DMS79 (cell line): ENCODE measurements around the gene LTO1.
A peak's percentile ranks its signal among the peaks of the same experiment; 100 is the strongest.
"Not testable (repeated sequence)": the region's sequence is repeated elsewhere in the genome, so short reads cannot be mapped to it uniquely, and the experiment has no call there.

Experiments
- DNase-seq: peaks from one replicate; lab custom pipeline; 2025; lab: John Stamatoyannopoulos, UW

LTO1 gene

DNA sequence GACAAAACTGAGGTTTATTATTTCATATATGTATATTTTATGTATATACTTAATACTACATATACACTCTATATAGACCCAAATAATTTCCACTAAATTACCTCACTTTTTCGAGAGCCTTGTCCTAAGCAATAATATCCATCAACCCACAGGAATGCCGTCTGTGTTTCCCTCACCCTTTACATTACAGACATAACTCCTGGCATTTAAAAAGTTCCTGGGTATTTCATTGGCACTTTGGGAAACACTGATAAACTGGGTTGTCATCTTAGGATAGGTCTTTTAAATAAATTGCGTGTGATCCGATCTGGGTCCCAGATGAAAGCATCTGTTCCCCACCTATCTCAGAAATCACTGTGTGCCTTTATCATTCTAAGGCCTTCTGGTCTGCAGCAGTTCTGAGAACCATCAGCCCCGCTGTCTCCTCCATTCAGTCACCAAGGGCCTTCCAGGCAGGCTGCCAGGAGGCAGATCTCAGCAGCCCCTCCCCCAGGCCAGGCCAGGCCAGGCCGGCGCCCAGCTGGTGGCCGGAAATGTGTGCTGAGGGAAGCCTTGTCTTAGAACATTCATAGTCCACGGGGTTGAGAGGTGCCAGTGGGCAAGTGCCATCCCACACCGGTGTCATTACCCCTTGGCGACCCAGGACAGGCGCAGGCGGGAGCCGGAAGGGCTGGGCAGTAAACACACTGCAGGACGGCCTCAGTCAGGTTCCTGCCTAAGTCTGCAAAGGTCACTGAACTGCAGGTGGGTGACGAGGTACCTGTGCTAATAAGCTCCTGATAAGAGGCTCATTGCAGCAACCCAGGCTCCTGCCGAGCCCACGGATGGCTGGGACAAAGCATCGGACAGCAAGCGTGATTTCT, 25.4 kb upstream of the LTO1 start:
- DNase-seq: peak; percentile 47

DNA sequence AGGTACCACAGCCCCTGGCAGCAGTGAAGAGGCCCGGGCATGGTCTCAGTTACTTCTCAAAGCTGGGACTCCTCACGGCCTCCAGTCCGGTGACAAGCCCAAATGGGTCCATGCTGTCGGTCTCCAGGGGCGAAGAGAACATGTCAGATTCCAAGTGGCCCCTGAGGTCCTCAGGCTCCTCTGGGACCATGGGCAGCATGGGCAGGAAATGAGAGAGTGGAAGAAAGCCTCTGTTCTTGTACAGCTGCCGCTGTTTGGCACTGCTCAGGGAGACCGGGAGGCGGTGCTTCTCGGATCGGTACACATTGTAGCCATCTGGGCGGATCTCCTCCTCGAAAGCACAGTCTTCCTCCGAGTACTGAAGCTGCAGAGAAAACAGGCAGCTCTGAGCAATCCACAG, 24.1 kb upstream of the LTO1 start:
- no peak for DNase-seq

DNA sequence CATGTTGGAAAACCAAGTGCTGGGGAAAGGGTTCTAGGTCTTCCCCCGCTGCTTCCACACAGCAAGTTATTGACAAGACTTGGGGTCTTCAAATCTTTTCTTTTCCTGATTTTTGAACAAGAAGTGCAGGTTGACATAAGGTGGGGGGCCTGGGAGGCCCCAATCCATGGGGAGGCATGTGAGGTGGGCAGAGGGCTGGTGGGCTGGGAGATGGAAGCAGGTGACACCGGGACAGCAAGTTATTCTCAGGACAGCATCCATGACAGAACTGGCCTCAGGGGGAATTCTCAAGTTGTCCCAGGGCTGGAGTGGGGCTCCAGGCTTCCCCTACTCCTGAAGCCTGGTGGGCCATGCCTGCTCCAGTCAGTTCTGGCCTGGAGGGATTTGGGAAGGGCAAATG, 23.2 kb upstream of the LTO1 start:
- DNase-seq: no peak

DNA sequence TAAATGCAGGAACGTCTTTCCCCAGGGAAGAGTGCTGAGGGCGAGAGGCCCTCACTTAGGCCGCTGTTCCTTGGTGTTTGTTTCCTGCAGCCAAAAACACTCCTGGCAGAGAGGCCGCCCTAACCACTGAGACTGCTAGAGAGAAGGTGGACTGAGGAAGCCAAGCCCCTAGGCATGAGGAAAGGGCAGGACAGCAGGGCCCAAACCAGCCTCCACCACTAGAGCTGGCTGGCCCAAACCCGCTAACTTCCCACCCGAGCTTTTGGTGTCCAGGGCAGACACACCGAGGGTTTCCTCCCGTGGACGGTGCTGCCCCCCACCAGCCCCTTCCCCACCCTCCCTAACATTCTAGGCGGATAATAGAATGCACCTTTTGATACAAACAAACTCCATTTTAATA, 22.7 kb upstream of the LTO1 start:
- DNase-seq: no peak

DNA sequence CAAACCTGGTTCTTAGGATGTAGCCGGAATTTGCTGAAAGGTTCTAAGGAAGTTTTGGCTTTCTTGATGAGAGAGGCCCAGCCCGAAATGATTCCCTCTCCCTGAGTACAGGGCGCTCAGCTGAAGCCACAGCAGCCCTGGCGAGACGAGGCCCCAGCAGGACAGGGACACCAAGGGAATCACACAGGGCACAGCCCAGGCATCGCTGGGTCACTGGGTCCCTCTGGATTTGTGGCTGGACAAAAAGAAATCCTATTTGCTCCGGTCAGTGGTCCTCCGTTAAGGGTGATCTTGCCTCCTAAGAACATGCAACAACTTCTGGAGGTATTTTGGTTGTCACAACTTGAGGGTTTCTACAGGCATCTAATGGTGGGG, 22.3 kb upstream of the LTO1 start:
- DNase-seq: no peak

DNA sequence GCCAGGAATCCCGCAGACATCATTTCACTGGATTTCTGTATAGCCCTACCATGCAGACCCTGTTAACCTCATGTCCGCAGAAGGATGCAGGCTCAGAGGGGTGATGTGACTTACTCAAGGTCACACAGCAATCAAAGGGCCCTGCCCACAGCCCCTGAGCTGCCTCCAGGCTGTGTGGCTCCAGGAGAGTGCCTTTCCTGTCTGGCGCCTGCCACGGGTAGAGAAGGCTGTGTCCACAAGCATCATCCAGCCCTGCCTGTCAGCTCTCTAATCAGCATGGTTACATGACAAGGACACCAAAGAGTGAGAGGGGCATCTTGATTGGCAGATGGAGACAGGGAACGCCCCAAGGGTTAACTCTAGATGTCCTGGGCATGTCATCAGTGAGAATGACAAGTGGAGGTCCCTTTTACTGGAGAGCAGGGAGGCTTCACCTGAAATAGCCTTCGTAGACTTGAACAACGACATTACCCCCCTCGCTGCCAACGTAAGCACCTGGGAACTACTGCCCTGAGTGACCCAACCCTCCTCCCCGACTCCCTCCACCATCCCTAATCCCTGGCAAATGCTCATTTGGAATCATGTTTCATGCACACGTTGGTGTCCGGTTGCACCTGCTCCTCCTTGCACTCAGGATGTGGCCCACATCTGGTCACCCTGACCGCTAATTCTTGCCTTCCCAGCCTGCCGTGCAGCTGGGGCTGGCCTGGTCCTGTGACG, 21.8 kb upstream of the LTO1 start:
- peak; percentile 16 for DNase-seq

DNA sequence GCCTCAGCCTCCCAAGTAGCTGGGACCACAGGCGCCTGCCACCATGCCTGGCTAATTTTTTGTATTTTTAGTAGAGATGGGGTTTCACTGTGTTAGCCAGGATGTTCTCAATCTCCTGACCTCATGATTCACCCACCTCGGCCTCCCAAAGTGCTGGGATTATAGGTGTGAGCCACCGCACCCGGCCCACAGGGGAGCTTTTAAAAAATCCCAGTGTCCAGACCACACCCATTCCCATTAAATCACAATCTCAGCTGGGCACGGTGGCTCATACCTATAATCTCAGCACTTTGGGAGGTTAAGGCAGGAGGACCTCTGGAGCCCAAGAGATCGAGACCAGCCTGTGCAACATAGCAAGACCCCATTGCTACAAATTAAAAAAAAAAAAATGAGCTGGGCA, 20.8 kb upstream of the LTO1 start:
- DNase-seq: not testable (repeated sequence)

DNA sequence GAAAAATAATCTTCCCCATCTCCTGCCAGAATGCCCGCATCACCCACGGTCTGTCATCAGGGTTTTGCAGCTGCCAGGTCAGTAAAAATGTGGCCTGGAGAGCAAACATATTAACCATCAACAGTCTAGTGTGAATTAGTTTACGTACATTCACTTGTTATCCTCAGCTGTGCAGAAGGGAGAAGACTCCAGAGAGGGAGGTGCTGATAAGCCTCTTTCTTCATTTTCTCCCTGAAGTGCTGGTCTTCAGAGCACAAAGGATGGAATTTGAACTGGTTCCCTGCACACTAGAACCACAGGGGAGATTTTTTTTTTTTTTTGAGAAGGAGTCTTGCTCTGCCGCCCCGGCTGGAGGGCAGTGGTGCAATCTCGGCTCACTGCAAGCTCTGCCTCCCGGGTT, 20.4 kb upstream of the LTO1 start:
- DNase-seq: no peak

DNA sequence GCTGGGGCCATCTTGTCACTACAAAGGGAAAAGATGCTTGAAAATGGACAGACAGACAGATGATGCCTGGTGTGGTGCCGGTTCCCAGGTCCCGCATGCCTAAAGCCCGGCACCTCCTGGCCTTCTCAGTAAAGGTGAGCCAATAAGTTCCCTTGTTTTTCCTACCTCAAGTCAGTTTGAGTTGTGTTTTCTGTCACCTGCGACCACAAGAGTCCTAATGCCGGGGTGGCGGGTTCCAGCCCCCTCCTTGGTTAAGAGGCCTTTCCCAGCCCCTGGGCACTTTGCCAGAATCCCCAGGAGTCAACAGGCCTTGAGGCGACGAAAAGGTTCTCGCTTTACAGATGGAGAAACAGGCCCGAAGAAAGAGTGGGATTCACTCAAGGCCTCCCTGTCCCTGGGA, 19.6 kb upstream of the LTO1 start:
- no peak for DNase-seq

DNA sequence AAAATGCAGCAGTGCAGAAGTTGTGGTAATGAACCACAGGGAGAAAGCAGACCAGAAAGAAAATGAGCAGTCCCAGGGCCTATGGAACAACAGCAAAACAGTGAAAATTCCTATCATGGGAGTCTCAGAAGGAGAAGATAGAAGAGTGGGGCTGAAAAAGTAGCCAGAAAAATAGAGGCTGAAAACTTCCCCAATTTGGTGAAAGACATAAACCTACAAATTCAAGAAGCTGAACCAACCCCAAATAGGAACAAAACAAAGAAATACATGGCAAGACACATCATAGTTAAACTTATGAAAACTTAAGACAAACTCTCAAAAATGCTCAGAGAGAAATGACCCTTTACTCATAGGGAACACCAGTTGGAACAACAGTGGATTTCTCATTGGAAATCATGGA, 17.3 kb upstream of the LTO1 start:
- no peak for DNase-seq

DNA sequence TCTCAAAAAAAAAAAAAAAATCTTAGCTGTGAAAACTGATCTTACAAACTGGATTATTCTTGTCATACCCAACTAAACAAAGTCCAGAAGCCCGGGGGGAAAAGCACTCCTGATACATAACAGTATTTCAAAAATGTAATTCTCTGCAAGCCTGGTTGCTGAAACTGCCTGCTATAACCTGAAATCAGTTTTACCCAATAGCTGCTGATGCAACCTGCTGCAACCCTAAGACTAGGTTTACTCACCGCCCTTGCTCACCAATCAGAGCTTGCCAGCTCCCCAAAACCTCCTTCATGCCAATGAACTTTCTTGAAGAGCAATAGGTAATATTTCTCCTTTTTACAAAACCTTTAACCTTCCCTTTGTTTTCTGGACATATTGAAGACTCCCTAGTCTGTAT, 16.3 kb upstream of the LTO1 start:
- DNase-seq: no peak

DNA sequence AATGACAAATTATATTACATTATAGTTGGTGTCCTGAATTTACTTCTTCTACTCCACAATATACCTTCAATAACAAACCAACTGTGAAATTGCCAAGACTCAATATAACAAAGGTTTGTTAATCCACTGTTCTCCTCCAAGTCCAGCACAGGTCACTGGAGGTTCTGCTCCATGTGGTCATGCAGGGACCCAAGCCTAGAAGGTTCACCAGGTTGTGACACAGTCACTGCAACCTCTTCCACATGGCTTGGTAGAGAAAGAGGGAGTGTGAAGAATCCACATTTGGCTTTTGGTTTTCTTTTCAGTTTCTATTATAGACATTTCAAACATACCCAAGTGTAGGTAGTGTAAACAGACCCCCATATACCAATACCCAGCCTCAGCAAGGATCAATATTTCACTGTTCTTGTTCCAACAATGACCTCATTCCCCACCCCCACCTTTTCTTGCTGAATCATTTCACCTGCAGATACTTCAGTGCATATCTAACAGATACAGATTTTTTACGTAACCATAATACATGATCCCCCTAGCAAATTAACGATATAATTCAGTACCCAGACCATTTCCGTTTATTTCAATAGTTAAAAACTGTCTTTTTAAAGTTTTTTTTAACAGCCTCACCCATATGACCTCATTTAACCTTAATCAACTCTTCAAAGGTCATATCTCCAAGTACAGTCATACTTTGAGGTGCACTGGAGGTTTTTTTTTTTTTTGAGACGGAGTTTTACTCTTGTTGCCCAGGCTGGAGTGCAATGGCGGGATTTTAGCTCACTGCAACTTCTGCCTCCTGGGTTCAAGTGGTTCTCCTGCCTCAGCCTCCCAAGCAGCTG, 14.5 kb upstream of the LTO1 start:
- no peak for DNase-seq

DNA sequence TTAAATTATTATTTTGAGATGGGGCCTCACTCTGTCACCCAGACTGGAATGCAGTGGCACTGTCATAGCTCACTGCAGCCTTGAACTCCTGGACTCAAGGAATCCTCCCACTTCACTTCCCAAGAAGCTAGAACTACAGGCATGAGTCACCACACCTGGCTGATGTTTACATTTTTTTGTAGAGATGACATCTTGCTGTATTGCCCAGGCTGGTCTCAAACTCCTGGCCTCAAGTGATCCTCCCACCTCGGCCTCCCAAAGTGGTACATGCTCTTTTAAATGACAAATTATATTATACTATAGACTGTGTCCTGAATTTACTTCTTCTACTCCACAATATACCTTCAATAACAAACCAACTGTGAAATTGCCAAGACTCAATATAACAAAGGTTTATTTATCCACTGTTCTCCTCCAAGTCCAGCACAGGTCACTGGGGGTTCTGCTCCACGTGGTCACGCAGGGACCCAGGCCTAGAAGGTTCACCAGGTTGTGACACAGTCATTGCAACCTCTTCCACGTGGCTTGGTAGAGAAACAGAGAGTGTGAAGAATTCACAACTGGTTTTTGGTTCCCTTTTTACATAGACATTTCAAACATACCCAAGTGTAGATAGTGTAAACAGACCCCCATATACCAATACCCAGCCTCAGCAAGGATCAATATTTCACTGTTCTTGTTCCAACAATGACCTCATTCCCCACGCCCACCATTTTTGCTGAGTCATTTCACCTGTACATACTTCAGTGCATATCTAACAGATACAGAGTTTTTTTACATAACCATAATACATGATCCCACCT, 13.0 kb upstream of the LTO1 start:
- DNase-seq: not testable (repeated sequence)

DNA sequence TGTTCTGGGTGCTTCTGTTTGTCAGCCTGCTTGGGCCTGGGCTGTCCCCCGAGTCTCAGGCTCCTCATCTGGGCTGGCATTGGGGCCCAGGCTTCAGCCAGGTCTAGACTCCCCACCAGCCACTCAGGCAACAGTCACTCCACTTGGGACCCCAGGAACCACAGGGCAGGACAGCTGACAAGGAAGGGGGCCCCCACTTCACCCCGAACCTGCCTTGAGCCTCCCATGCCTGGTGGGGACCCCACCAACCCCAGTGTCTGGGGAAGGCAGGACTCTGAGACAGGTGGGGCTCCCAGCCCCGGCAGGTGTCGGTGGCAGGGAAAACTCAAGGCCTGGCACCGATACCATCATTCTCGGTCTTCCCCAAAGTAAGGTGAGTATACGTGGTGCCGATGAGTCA, 11.7 kb upstream of the LTO1 start:
- DNase-seq: no peak

DNA sequence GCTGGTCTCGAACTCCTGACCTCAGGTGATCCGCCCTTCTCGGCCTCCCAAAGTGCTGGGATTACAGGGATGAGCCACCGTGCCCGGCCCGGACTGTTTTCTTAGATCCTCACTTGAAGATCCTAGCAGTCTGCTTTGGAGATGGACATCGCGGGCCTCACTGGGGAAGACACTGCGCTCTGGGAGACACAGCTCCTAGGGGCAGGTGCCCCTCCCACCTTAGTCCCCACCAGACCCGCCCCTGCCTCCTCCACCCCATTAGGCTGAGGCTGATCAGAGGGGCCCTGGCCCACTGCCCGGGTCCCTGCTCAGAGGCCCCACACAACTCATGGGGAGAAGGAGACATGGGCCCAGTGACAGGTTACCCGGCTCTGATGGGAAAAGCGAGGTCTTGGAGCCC, 11.3 kb upstream of the LTO1 start:
- no peak for DNase-seq

DNA sequence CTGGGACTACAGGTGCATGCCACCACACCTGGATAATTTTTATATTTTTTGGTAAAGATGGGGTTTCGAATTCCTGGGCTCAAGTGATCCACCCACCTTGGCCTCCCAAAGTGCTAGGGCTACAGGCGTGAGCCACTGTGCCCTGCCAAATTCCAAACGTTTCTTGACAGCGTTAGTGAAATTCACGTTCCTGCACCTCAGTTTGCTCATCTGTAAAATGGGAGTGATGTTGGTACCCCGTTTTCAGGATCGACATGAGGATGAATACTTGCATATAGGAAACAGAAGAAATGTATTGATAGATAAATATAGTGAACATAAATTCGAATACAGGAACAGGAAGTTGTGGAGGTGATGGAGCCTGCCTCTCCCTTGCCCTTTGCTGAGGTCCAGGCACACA, 10.2 kb upstream of the LTO1 start:
- no peak for DNase-seq

DNA sequence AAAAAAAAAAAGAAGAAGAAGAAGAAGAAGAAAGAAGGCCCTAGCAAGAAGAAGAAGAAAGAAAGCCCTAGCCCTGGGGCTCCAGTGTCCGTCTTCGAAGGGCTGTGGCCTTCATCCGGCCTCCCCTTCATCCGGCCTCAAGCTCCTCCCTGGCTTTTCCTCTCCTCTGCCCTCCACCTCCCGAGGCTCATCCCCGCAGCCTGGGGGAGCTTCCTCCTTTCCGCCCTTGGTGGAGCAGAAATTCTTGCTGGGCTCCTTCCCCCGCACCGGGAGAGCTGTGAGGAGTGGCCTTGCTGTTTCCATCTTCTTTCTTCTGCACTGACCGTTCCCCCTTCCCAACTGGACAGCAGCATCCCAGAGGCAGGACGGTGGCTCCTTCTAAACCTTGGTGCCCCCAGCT, 9.5 kb upstream of the LTO1 start:
- no peak for DNase-seq

DNA sequence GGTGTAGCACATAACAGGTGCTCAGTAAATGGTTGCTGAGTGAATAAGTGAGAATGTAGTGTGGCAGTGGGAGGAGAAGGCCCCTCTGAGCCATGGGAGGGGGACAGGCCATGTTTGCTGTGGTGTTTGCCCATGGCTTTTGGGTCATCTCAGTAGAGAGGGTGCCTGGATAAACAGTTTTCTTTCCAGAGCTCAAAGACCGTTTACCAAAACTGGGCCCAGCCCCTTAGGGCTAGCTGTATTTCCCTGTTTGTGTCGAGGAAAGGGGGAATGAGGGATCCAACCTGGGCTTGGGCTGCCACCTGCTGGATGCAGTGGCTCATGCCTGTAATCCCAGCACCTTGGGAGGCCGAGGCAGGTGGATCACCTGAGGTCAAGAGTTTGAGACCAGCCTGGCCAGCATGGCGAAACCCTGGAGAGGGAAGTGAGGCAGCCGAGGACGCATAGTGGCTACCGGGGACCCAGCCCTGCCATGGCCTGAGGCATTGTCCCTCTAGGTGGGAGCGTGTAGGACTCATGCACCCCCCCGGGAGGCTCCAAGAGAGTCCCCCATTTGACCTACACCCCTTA, 8.7 kb upstream of the LTO1 start:
- DNase-seq: no peak

DNA sequence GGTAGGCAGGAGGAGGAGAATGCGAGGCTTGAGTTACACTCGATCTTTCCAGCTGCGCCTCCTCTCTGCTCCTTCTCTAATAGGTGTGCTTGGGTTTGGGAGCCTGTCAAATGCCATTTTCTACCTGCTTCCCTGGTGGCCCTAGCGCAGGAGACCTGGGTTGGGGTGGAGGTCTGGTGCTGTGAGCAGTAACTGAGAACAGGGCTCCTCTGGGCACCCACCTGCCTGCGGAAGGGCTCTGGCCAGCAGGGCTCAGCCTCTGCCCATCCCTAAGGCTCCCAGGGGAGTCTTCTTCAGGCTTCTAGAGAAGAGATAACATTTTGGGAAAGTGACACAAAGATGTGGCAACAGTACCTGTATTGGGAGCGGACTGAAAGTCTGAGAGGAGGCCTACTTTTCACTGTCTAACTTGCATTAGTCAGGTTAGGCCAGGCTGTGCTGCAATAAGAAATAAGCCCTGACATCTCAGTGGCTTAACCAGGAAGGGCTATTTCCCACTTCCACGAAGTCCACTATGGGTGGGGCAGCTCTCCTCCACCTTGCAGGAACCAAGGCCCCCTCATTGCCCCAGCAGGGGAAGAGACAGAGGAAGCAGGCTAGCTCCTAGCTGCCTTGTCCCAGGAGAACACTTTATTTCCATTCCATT, 7.7 kb upstream of the LTO1 start:
- no peak for DNase-seq

DNA sequence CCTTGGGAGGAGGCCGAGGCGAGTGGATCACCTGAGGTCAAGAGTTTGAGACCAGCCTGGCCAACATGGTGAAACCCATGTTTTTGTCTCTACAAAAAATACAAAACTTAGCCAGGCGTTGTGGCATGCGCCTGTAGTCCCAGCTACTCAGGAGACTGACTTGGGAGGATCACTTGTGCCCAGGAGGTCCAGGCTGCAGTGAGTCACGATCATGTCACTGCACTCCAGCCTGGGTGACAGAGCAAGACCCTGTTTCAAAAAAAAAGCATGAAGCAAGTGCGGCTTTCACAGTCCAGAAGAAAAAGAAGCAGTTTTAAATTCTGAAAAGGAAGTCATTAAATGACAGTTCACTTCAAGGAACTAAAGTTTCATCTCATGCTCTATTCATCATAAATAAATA, 7.1 kb upstream of the LTO1 start:
- no peak for DNase-seq

DNA sequence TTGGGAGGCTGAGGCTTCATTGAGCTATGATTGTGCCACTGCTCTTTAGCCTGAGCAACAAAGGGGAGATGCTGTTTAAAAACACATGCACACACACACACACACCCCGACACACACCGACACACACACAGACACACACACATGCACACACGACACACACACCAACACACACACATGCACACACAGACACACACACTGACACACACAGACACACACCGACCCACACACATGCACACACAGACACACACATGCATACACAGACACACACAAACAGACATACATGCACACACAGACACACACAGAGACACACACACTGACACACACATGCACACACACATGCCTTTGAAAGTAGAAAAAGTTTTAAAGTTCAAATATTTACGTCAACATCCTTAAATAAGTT, 5.5 kb upstream of the LTO1 start:
- no peak for DNase-seq
